NCI-H2196 (cell line): ENCODE data around the gene SOCS1.
"Not testable (repeated sequence)": the region's sequence is repeated elsewhere in the genome, so short reads cannot be mapped to it uniquely, and the experiment has no call there.

Experiments
- DNase-seq: peaks from one replicate; lab custom pipeline; 2025; ENCODE audit not compliant: unreplicated experiment; lab: John Stamatoyannopoulos, UW

The SOCS1 gene

GRCh38 chr16:11229432-11229831 lies 26.6 kb downstream of the SOCS1 start:
- no peak for DNase-seq

GRCh38 chr16:11225677-11226549 lies 30.1 kb downstream of the SOCS1 start:
- no peak for DNase-seq

- DNase-seq = no peak
These were observed 30.9 kb downstream of the SOCS1 start for GRCh38 chr16:11224894-11225676.

GRCh38 chr16:11224096-11224893 lies 31.7 kb downstream of the SOCS1 start:
- DNase-seq = no peak

GRCh38 chr16:11220507-11220906 lies 35.5 kb downstream of the SOCS1 start:
- DNase-seq = not testable (repeated sequence)

- DNase-seq = no peak
These were observed 36.8 kb downstream of the SOCS1 start for GRCh38 chr16:11219178-11219577.

- DNase-seq = no peak
These were observed 37.4 kb downstream of the SOCS1 start for GRCh38 chr16:11218604-11218962.

GRCh38 chr16:11217651-11218603 lies 38.1 kb downstream of the SOCS1 start:
- DNase-seq = no peak

GRCh38 chr16:11215935-11216556 lies 40.0 kb downstream of the SOCS1 start:
- DNase-seq = no peak

GRCh38 chr16:11213799-11214198 lies 42.2 kb downstream of the SOCS1 start:
- no peak for DNase-seq

- no peak for DNase-seq
These were observed 42.6 kb downstream of the SOCS1 start for GRCh38 chr16:11213373-11213772.

GRCh38 chr16:11212798-11213196 lies 43.2 kb downstream of the SOCS1 start:
- no peak for DNase-seq

GRCh38 chr16:11211977-11212797 lies 43.8 kb downstream of the SOCS1 start:
- DNase-seq = no peak

- no peak for DNase-seq
These were observed 44.7 kb downstream of the SOCS1 start for GRCh38 chr16:11211061-11211976.

GRCh38 chr16:11210260-11210659 lies 45.7 kb downstream of the SOCS1 start:
- no peak for DNase-seq

- no peak for DNase-seq
These were observed 46.9 kb downstream of the SOCS1 start for GRCh38 chr16:11208916-11209665.

GRCh38 chr16:11207646-11208045 lies 48.4 kb downstream of the SOCS1 start:
- no peak for DNase-seq
